Measurements from ENCODE around the gene RPP14.
"Not testable (repeated sequence)": the region's sequence is repeated elsewhere in the genome, so short reads cannot be mapped to it uniquely, and the experiment has no call there.

RPP14 gene

DNA sequence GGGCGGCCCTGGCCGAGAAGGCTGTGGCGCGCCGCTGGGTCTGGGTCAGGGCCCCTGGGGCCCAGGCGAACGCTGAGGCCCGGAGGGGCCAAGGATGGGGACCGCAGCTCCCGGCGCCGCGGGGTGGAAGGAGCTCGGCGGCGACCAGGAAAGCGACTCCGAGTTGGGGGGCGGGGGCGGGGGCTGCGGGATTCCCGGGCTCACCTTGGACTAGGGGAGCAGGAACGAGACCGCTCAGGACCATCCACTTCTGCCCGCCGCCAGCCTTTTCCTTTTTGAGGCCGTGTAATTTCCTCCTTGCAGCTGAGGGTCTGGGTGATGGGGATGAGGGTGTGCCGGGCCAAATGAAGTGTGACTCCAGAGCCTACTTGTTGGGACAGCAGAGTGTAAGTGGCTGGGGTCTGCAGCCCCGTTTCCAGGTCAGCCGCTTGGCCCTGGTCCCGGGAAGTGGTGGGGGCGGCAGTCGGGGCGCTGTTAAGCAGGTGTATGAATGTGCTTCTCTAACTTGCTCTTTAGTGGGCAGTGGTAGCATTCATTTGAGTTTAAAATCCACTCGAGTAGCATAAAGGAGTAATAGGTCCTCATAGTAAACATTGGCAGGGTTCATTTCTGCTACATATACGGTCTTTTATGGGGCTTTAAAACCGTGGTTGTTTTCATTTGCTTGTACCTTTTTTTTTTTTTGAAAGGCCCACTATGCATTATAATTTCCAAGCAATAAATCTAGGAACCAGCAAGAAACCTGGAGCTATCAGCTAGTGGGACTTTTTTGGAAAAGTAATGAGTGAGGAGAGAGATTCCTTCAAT, 27.4 kb downstream of the RPP14 start:
- no peak for DNase-seq

GRCh38 chr3:58334013-58334321, 27.9 kb downstream of the RPP14 start:
- DNase-seq, result no peak

DNA sequence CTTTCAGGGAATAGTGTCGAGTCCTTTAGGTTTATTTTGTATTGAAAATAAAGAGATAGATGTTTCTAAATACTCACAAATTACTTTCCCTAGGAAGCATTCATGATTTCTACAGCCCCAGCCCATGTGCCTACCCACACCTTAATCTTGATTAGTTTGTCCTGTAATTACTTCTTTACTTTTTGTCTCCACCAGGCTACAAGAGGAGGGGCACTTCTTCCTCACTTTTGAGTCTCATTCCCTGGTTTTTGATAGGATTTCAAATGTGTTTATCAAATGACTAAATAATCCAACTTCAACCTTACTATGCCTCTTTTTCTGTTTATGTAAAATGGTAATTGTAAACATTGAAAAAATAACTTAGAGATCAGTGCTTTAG, 28.4 kb downstream of the RPP14 start:
- DNase-seq, result no peak

- DNase-seq, result no peak
These were observed 29.6 kb downstream of the RPP14 start for GRCh38 chr3:58335652-58335947.

DNA sequence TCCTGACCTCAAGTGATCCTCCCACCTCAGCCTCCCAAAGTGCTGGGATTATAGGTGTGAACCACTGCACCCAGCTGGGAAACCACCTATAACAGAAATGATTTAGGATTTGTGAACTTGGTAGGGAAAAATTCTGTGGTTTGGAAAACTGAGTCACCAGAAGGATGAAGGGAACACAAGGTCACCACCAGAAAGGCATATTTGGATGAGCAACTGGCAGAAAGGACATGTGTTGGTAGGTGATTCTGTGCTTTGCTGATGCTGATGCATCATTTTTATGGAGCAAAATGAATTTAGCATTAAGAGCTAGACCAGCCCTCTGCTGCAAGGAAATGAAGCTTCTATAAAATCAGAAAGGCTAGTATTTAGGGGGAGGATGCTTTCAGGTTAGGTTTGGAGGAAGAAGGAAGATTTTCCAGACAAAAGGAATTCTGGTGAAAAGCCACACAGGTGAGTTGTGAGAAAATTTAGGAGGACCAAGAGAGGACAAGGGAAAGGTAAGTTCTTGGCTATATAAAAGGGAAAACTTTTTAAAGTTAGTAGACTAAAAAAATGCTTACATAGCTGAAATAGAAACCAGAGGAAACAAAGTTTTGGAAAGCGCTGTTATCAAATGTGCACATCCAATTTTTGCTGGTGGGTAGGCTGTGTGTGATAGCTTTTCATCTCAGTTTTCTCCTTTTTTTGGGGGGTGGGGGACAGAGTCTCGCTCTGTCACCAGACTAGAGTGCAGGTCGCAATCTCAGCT, 30.3 kb downstream of the RPP14 start:
- no peak for DNase-seq

GRCh38 chr3:58337190-58337589, 31.1 kb downstream of the RPP14 start:
- no peak for DNase-seq

DNA sequence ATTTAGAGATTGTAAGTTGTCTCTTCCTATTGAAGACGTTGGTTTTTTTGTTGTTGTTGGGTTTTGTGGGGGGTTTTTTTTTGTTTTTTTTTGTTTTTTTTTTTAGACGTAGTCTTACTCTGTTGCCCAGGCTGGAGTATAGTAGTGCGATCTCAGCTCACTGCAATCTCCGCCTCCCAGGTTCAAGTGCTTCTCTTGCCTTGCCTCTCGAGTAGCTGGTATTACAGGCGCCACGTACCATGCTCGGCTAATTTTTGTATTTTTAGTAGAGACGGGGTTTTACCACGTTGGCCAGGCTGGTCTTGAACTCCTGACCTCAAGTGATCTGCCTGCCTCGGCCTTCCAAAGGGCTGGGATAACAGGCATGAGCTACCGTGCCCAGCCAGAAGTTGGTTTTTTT, 33.1 kb downstream of the RPP14 start:
- DNase-seq, result not testable (repeated sequence)

DNA sequence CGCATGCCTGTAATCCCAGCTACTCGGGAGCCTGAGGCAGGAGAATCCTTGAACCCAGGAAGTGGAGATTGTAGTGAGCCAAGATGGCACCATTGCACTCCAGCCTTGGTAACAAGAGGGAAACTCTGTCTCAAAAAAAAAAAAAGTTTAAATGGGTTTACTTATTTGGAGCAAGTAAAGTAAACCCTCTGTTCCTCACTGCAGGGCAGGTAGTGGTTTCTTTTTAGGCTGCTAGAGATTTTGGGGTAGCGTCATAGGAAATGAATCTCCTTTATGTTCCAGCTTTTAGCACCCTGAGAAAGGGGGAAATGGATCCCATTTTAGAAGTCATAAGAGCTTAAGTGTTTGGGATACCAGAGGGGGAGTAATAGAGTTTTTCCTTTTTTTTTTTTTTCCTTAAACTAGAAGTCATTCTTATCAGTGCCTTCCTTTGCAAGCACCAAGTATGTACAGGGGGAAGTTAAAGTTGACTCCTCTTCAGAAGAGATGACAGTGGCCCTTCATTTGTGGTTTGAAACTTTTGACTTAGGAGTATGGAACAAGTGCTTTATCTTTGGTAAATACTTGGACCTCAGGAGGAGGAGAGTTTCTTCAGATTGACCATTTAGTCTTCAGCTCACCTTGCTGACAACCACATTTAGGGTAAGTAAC, 34.7 kb downstream of the RPP14 start:
- DNase-seq, result no peak

GRCh38 chr3:58341376-58341775, 35.3 kb downstream of the RPP14 start:
- DNase-seq, result no peak

DNA sequence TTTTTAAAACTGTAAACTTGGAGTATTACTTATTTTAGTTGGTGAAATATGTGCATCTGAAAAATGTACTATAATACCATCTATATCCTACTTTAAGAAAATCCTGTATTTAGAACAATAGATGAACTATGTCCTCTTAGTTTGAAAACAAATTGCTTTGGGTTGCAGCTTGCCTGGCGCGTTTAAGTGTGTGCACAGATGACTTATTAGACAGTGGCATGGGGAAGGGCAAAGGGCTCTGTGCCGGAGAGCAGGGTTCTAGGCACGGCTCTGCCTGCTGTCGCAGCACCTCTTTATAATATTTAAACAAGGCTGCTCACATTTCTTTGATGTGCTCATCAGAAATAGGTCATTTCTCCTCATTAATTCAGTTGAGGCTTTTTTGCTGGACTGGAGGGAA, 36.6 kb downstream of the RPP14 start:
- no peak for DNase-seq

- DNase-seq, result no peak
These were observed 39.4 kb downstream of the RPP14 start for GRCh38 chr3:58345457-58345856.

- DNase-seq, result no peak
These were observed 40.3 kb downstream of the RPP14 start for GRCh38 chr3:58346368-58346767.

DNA sequence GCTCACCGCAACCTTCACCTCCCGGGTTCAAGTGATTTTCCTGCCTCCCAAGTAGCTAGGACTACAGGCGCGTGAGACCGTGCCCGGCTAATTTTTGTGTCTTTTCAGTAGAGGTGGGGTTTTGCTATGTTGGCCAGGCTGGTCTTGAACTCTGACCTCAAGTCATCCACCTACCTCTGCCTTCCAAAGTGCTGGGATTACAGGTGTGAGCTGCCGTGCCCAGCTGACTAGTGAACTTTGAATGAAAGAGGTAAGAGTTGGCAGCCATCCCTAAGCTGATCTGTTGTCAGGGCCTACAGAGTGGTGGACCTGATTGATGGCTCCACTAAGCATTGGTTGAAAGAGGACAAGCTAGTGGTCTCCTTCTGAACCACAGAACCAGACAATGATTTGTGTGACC, 41.9 kb downstream of the RPP14 start:
- no peak for DNase-seq

GRCh38 chr3:58349792-58350626, 44.0 kb downstream of the RPP14 start:
- no peak for DNase-seq

DNA sequence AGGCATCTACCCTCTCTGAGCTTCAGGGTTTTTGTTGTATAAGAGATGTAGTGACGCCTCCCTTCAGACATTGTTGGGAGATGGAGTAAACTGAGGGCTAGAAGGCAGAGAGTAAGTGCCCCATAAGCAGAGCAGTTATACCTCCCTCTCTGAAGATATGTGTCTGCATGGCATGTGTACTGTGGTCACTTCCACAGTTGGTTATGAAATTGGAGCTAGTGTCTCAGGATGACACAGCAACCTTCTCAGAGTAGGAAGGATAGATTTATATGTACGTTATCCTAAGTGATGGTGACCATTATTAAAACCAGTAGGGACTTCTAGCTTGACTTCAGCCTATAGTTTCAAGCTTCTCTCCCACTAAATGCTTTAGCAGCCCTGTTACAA, 44.6 kb downstream of the RPP14 start:
- DNase-seq, result no peak

GRCh38 chr3:58351920-58352319, 45.9 kb downstream of the RPP14 start:
- no peak for DNase-seq

GRCh38 chr3:58352626-58353025, 46.6 kb downstream of the RPP14 start:
- no peak for DNase-seq

DNA sequence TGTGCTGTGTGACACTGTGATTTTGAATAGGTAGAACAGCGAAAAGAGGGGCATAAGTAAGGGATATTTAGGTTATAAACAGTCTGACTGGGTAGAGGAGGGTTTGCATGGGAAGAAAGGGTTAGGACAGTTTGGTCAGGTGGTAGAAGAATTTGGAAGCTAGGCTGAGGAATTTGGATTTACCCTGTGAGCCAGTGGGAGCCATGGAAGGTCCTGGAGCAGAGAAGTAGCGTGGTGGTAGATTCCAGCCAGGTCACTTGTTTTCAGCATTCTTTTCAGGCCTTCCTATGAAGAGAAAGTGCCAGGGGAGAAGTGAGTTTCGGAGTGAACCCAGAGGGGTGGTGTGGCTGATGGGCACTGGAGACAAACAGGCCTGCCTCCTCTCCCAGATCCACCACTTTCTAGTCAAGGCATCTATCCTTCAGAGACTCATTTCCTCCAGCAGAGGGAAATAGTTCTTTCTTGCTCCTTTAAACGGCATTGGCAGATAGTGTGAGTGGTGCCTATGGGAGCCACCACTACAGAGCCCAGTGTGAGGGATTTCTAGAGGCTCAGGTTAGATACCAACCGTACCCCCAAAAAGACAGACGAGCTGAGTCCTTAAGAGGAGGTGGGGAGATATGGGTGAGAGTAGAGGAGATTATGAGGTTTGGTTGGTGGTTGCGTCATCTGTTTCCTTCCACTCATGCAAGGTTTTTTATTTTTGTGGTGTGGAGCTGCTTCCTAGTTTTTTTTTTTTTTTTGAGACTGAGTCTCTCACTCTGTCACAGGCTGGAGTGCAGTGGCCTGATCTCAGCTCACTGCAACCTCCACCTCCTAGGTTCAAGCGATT, 47.9 kb downstream of the RPP14 start:
- DNase-seq, result no peak

DNA sequence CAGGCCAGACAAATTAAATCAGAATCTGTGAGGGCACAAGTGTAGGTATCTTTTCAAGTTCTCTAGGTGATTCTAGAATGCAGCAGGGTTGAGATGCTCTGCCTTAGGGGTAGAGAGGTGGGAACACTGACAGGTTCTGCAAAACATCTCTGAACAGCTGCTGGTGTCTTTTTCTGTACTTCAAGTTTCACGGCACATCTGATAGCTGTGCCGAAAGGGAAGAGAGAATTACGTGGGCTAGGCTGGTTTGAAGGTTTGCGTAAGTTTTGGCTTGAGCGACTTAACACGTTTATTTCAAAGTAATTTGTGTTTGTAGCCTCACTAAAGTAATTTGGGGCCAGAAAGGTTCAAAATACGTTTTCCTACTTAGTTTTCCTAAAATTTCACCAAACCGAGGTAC, 49.1 kb downstream of the RPP14 start:
- DNase-seq, result no peak

DNA sequence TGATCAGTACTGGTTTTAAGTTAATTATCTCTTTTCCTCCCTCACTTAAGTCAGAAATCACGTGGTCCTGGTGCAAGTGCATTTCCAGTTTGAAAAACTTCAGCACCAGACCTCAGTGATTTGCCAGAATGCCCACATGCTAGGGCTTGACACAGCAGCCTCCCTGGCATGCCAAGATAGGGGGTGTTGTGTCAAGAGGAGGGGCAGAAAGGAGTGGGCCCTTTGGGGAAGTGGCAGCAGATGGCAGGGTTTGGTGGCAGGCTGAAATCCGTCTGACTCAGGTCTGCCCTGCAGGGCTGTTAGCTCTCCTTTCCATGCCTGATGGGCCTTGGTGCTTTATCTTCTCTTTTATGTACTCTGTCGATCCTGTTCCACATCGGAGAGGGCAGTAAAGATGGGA, 50.0 kb downstream of the RPP14 start:
- DNase-seq, result no peak

GRCh38 chr3:58357402-58357801, 51.4 kb downstream of the RPP14 start:
- DNase-seq, result no peak

GRCh38 chr3:58358092-58358491, 52.0 kb downstream of the RPP14 start:
- DNase-seq, result no peak

DNA sequence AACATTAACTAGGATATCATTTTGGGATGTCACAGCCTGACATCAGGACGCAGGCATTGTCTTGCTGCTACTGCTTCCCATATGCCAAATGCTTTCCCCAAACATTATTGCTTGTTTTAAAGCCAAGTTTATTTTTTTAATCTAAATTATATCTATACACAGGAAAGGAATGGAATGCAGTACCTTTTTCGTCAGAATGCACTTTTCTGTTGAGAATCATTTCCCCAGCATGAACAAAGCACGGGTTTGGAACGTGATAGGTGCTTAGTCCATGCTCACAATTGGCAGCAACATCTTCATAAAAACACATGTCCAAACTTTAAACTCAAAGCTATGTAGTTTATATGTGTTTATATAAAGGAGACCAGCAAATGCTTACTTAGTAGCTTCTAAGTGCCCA, 52.8 kb downstream of the RPP14 start:
- DNase-seq, result no peak
